CMK (cell line): ENCODE data around the gene MYO1D.

Source experiments
- DNase-seq: peaks from one replicate; pipeline ENCODE4 v3.0.0-alpha.2; 2010; ENCODE audit warnings: low read depth

Gene MYO1D

DNA sequence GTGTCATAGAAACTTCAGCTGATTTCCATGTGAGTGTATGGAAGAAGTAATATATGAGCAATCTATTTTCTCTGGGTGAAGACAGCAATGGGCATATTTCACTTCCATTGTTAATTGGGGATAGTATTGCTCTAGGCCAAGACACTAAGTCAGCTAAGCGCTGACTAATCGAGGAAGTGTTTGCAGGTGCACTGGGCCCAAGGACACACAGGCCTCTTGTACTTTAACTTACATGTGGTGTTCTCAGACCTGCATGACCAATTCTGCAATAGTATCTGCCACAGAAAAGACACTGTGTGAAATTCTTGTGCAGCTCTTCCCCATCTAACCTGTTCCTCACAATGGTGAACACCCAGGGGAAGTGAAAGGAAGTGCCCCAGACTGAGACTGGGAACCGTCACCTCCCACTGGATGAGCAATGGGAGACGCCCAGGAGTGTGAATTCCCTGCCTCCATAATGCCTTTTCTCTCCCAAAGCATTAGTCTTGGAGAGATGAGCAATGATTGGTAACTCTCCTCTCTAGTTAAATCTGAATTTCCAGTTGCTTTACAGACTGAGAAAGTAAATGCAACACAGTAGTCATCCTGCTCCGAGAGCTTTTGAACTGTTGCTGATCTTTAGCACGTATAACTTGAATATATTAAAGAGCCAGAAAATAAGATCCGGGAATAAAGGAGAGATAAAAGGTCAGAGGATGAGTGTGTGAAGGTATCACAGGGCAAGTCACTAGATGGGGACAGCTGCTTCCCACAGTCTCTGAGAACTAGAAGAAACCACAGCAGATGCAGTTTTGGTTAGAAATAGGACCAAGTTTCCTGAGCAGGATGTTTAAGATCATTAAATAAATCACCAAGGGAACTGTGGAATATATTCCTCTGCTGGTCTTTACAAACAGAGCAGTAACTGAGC, 307.5 kb downstream of the MYO1D start:
- no peak for DNase-seq

DNA sequence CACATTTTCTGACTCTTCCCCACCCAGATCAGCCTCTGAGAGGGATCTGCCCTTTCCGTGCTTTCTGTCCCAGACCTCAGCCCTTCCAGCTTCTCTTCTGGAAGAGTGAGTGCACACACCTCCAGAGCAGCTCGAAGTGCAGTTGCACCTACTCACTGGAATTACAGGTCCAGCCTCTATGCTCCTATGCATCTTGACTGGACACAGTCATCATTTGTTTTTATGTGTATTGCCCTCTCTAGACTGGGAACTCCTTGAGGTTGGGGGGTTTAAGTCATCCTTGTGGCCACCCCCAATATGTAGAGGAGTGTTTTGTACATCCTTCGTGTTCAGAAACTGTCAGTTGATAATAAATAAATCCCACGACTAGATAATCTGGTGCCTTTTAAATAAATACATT, 308.2 kb downstream of the MYO1D start:
- no peak for DNase-seq

DNA sequence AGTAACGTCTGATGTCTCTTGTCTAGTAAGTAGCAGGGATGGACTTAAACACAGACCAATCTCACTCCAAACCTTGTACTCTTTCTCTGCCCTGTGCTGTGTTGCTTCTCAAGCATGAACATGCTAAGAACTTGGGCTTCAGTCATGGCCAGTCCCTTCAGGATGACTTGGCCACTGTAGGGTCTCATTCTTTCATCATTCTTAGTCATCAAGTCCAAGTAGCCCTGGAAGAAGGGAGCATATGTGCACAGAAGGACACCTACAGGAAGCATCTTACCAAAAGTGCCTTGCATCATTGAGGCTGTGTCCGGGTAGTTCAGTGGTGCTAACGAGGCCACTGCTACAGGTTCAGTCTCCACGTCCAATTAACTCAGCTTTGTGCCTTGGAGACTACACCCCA, 309.4 kb downstream of the MYO1D start:
- DNase-seq: no peak

DNA sequence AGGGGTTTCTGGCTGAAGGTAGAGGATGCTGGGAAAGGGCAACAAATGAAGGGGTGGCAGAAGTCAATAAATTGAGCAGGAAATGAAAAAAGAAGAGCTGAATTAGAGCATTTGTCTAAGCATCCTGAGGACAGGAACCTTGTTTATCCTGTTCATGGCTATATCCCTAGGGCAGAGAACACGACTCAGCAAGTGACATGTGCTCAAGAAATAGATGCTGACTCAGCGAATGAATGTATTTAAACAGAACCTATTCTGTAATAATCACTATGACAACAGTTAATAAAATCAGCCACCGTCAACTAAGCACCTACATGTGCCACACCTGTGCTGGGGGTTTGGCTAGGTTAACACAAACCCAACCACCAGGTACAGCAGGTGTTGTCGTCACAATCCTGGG, 309.8 kb downstream of the MYO1D start:
- DNase-seq: no peak

DNA sequence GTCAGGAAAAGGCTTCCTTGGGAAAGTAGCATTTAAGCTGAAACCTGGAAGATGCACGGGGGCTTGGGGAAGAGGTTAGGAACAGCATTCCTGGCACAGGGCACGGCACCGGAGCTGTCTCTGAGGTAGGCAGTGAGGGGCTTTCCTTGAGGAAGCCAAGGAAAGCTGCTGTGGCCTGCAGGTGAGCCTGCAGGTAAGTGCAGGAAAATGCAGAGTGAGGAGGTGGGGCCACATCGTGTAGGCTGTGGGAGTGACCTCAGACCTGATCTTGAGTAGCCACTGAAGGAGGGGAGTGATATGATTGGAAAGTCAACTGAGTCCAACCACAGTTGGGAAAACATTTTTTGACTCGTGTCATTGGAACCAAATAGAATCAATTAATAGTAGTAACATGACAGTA, 310.6 kb downstream of the MYO1D start:
- DNase-seq: no peak

DNA sequence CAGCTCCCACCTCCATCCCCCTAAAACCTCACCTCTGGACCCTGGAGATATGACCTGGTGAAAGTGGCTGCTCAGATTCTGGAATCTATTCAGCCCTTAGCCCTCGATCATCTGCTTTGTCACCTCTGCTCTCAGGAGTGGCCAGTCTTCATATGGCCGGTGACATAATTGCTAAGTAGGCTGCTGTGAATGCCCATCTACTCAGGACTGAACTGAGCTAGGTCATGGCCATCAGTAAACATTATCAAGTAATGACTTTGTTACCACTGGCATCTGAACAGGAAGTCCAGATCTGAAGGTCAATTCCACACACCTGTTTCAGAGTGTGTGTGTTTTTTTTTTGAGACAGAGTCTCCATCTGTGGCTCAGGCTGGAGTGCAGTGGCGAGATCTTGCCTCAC, 311.5 kb downstream of the MYO1D start:
- no peak for DNase-seq

DNA sequence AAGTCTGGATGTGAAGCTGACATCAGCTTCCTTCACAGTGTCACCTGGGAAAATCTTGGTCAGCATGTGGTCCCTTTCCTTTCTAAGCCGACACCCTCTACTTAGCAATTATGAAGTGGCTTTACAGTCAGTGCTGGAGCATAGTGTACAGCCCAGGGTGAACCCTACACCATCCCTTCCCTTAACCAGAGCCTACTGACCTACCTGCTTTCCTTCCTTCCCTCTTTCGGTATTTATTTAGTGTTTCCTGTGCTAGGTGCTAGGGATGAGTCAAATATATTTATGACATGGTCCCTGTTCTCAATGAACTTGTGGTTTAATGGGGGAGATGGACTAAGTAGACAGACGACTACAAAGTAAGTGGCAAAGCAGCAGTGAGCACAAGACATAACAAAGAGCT, 312.6 kb downstream of the MYO1D start:
- DNase-seq: no peak

DNA sequence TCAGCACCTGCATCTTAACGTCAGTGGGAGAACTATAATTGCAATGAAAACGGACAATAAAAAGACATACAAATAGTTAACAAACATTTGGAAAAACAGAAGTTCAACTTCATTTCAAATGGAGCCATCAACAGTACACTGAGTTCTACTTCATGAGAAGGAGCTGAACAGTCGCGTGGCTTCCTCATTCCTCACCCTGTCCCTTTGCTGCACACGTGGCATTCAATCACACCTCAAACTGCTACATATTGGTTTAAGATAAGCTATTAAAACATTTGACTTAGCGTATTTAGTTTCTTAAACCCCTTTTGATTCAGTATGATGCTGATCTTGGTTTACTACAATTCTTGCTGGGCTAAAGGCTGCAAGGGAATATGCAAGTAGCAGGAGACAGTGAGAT, 313.3 kb downstream of the MYO1D start:
- no peak for DNase-seq

DNA sequence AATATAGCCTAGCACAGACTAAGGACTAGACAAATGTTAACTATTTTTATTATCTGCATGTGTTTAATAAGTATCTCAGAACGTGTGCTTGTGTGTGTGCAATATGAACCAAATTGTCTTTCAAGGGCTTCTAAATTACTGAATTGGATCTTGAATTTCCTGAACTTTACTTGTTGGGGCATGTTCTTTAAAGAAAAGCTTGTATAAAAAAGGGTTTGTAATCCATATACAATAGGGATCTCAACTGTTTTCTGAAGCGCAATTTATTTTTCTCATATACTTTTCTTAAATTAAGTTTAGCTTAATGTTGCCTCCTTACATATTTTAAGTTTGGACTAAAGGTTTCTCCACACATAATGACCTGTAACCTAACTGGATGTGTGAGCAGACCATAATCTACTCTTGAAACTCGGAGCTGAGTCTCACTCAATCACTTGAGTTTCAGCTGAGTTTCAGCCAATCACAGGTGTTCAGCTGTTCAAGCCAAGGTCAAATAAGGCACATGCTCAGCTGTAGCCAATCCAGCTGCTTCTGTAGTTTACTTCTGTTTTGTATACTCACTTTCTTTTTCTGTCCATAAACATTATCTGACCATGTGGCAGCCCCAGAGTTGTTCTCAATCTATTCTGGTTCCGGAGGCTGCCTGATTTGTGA, 317.8 kb downstream of the MYO1D start:
- no peak for DNase-seq

DNA sequence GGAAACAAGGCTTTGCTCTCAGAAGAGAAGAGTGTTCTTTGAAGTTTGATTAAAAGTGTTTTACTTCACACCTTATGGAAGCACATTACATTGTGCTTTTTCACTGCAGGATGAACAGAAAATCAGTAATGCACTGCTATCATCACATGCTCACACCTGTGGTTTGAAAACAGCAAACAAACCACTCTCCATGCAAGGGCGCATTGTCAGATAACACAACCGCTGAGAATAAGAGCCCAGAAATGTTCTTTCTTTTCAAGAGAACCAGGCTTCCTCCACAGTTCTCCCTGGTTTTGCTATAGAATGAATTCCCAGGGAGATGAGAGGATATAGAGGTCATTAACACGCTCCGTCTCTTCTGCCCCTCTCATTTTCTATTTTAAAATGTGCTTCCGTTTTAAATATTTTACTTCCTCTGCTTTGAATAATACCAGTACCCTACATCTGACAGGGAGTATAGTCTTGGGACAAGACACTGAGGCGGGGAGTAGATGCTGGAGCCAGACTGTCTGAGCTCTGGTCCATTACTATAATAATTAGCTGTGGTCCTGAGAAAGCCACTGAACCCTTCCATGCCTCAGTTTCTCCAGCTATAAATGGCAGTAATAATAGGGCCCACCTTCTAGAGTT, 318.5 kb downstream of the MYO1D start:
- no peak for DNase-seq

DNA sequence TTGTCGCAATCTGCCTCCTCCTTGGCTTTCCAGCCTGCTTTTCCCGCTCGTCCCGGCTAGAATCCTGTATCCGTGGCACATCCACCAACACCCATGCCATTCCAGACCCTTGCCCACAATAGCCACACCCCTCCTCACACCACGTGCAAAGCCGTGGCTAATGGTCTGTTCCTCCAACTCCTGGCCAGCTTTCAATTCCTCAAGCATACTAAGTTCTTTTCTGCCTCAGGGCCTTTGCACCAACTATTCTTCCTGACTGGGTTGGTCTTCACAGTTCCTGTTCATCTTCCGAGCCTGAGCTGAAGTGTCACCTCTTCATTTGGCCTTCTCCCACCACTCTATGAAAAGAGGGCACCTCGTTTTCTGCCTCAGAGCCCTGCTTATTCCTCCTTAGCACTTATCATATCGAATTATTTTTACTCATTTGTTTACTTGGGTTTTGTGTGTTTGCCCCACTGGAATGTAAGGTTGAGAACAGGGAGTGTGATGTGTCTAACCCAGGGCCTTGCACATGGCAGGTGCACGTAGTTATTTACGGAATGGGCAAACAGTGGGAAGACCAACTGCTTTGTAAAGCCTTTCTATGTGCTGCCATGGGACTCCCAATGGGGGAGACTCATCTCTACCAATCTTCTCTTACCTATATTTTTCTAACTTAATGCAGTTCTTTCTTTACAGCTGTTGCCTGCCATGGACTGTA, 321.2 kb downstream of the MYO1D start:
- DNase-seq: no peak

DNA sequence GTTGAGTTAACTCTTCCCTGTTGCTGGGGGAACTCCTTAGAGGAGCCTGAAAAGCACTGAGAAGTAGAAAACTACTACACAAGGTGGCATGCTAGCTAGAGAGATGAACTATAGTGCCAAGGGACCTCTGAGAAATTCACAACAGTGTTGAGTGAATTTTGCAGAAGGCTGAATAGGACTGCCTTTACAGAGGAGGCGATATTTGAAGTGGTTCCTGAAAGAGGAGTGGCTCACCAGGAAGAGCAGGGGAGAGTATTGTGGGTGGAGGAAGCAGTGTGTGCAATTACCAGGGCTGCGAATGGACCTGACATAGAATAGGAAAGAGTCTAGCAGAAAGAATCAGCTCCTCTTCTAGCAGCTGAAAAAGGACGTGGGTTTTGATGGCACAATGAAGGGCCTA, 323.8 kb downstream of the MYO1D start:
- no peak for DNase-seq

DNA sequence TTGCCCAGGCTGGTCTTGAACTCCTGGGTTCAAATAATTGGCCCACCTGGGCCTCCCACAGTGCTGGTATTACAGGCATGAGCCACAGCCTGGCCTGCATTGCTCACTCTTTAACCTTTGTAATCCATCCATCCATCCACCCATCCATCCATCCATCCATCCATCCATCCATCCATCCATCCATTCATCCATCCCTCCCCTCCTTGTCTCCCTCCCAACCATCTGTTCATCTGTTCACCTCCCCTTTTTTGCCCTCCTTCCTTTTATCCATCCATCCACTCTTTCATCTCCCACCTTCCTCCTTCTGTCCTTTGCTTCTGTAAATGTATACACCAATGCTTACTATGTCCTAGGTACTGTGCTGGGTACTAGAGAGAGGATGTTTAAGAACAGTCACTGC, 324.6 kb downstream of the MYO1D start:
- DNase-seq: no peak

DNA sequence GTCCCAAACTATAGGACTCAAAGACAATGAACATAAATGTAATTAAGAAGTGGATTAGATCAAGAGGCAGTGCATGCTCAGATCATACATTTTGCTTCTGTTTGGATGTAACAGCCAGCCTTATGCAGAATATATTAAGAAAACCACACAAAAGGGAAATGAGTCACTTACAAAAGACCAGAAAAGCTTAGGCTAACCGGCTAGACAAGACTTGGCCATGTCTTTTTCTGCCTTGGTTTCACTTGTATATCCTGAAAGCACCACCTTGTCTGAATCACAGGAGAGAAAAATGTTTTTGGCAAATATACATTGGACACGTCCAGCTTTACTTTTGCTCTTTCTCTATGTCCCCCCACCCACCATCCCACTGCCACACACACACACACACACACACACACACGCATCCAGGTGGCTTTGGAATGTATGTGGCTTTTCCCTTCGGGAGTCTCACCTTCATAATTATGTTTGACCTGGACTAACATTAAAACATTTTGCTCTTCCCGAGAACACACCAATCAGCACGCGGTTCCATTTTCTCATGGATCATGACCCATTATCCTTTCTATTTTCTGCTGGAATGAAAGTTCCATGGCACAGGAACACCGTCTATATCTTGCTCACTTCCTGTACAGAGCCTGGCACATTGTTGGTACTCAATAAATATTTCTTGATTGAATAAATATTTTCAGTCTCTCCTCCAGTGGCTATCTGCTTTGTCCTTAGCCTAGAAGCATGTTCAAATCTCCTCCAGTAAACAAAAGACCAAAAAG, 325.6 kb downstream of the MYO1D start:
- DNase-seq: no peak

DNA sequence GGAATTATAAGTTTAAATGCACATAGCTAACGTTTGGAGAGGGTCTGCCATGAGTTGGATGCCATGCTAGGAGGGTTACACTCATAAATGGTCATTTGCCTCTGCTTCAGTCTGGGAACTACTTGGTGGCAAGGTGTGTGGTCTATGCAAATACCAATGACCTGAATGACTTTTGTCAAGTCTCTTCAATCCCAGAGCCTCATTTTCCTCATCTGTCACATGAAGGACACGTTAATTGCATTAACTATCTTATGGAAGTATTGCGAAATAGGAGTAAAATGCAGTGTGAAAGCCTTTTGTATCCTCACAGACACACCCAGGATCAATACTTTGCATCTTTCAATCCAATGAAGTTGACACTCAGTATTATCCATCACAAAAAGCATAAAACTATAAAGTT, 327.4 kb downstream of the MYO1D start:
- no peak for DNase-seq

DNA sequence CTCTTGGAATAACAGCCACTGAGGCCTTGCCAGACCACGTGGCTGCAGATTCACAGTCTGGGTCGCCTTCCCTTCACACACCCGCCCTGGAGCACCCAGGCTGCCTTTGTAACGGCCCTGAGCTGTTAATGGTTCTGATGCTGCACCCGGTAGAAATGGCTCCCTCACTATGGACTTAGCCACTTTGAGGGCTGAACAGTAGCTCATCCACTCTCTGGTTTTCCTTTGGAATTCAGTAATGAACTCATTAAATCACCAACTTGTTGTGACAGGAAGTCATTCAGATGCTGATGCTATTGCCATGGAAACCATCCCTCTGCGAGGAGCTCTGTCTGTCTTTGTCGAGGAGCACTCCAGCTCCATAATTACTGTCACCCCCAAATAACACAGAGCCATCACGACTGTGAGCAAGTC, 330.9 kb downstream of the MYO1D start:
- no peak for DNase-seq

DNA sequence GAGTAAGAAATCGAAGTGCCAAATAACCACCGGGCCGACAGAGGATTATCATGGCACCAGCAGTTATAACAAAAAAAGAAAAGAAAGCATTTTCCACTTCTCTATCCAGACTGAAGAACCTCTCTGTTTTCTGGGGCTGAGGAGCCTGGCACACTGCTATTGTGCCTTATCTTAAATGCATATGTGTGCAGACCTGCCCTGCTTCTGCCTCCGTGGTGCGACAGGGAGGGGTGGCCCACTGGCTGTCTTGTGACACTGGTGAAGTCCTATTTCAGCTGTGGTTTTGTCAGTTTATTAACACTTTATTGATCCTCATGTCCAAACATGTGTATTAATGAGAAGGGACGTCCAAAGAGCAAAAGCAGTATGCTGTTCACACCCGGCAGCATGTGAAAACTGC, 334.7 kb downstream of the MYO1D start:
- no peak for DNase-seq

DNA sequence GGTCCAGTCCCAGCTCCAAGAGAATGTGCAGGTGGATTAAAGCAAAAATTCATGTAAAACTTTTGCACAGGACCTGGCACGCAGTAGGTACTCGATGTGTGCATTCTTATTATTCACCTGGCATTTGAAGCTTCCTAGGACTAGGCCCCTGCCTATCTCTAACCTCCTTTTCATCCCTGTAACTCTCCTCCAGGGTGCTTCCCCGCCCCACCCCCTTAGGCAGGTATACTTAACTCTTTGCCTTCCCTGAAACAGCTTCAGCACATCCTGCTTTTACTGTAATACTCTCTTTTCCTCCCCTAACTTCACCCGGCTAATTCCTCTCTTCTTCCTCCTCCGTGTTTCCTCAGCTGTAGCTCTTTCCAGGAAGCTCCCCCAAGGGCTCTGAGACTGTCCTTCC, 335.3 kb downstream of the MYO1D start:
- DNase-seq: no peak

DNA sequence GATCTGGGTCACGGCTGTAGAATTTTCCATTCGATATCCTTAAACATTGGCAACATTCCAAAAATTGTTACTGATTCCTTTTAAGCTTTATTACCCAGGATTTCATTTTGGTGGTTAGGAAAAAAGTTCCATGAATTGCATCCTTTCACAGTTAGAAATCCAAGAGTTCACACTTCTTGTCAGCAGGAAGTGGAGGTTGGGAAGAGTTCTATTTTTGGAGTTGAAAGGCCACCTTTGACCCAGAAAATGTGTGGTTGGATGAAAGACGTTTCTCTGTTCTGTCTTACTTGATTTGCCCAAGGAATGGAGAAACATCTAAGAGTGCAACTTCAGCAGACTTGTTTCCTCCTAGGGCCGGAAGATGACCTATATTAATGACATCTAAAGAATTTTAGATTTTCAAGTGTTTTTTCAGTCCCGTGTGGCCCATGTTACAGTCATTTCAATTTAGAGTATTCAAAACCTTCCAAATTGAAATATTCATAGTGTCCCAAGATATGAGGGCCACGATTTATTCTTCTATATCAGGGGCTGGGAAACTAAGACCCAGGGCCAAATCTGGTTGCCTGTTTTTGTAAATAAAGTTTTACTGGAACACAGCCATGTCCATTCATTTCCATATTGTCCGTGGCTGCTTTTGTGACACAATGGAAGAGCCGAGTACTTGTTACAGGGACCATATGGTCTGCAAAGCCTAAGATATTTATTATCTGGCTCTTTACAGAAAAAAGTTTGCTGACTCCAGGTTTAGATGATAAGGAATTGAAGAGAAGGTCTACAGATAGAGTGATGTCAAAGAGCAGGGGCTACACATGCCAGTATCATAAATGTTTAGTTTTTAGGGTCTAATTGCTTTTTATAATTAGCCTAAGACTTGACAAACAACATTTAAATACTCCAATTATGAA, 339.9 kb downstream of the MYO1D start:
- DNase-seq: no peak

DNA sequence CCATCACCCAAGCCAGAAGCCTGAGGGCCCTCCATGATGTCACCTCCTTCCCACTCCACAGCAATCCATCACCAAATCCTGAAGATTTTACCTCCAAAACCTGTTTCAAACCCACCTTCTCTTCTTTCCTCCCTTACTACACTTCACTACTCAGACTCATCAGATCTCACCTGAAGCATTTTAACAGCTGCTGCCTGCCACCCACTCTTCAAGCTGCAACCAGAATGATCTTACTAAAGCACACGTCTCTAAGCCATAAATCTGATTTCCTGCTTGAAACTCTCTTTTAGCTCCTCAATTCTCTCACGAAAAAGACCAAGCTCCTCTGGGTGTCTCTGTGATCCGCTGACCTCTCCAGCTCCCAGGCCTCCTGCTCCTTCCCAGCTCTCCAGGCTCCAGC, 343.6 kb downstream of the MYO1D start:
- DNase-seq: no peak

DNA sequence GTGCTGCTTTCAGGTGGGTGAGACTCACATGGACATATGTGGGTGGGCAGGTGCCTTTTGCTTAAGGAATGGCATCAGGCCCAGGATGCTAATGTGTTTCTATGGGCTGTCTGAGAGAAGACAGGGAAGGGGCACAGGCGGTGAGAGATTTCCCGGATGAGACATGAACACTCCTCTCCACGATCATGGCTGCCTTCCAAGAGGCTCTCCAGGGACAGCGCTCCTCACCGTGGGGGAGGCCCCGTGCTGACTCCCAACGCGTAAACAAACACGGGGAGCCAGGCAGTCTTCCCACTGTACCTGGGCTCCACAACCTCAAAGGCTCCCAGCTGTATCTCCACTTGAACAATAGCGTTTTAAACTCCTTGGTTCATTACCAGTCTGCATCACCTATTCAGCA, 347.3 kb downstream of the MYO1D start:
- no peak for DNase-seq
